K562 (cell line): ENCODE measurements around the gene CELF4.

Experiments
- BHLHE40 ChIP-seq: IDR thresholded peaks from 2 replicates; pipeline ENCODE4 v1.6.1; 2011; ENCODE audit warnings: low read length, improper control_type of control experiment
- BRCA1 ChIP-seq, 2 experiments: fragments of 450-650 bp in 1 of 2; sonication (generic) in 1 of 2; formaldehyde crosslinking in 1 of 2; IDR thresholded peaks; 2 replicates each; pipeline versions ENCODE4 v1.5.0 to v1.6.1; 2017 to 2020; ENCODE audit warnings: mild to moderate bottlenecking in 1 of 2, missing genetic modification reagents in 1 of 2
- CC2D1A ChIP-seq: fragments of 450-650 bp; IDR thresholded peaks from 2 replicates; pipeline ENCODE4 v1.6.1; 2017; ENCODE audit warnings: mild to moderate bottlenecking
- CSDE1 ChIP-seq, 2 experiments: fragments of 450-650 bp; IDR thresholded peaks; 2 replicates each; pipeline ENCODE4 v1.6.1; 2016; ENCODE audit warnings: mild to moderate bottlenecking in 1 of 2
- DACH1 ChIP-seq: fragments of 450-650 bp; IDR thresholded peaks from 2 replicates; pipeline ENCODE4 v1.6.1; 2018; ENCODE audit not compliant: partially characterized antibody
- E2F4 ChIP-seq: sonication (generic); formaldehyde crosslinking; IDR thresholded peaks from 2 replicates; pipeline ENCODE4 v1.8.0; 2022; ENCODE audit warnings: mild to moderate bottlenecking, low read depth, missing genetic modification reagents
- POLR2G ChIP-seq: fragments of 200-400 bp; formaldehyde crosslinking; IDR thresholded peaks from 2 replicates; pipeline ENCODE4 v1.6.1; 2017; ENCODE audit warnings: low read depth, mild to moderate bottlenecking, antibody characterized with exemption, low read length, moderate library complexity
- TRIM24 ChIP-seq, 2 experiments: fragments of 450-650 bp; IDR thresholded peaks; 2 replicates each; pipeline ENCODE4 v1.6.1; 2016
- XRCC5 ChIP-seq: fragments of 200-400 bp; formaldehyde crosslinking; IDR thresholded peaks from 2 replicates; pipeline ENCODE4 v1.6.1; 2017; ENCODE audit warnings: low read depth, mild to moderate bottlenecking, low read length
- ZBTB40 ChIP-seq, 2 experiments: fragments of 450-650 bp in 1 of 2; sonication (generic) in 1 of 2; formaldehyde crosslinking in 1 of 2; IDR thresholded peaks; 2 replicates each; pipeline versions ENCODE4 v1.7.1 to v1.9.0; 2016 to 2022; ENCODE audit warnings: inconsistent platforms in 1 of 2, mild to moderate bottlenecking in 1 of 2, missing genetic modification reagents in 1 of 2
- ZNF232 ChIP-seq: sonication (generic); formaldehyde crosslinking; IDR thresholded peaks from 2 replicates; pipeline ENCODE4 v1.8.0; 2022; ENCODE audit warnings: mild to moderate bottlenecking, missing genetic modification reagents
- ZSCAN29 ChIP-seq: fragments of 450-650 bp; IDR thresholded peaks from 2 replicates; pipeline ENCODE4 v1.6.1; 2017
- TF ChIP-seq, protein P1 (sequence below), 3 experiments: IDR thresholded peaks in 2 of 3; conservative IDR thresholded peaks in 1 of 3; 2 replicates each; pipeline ENCODE4 v1.5.1; 2011 to 2012; ENCODE audit warnings: low read length in 3 of 3, mild to moderate bottlenecking in 3 of 3, control low read depth in 2 of 3, improper control_type of control experiment in 1 of 3, inconsistent platforms in 1 of 3, low read depth in 1 of 3, mixed read lengths in 1 of 3, moderate library complexity in 1 of 3; ENCODE audit not compliant: insufficient read depth in 2 of 3

- TF ChIP-seq CSDE1 (IDR thresholded peaks at IDR 0.05), result no peak
- no peak for TF ChIP-seq E2F4 (CRISPR knock-in tag)
- no peak for TF ChIP-seq TRIM24 (IDR thresholded peaks at IDR 0.05)
- no peak for TF ChIP-seq ZSCAN29
- TF ChIP-seq BRCA1 (IDR thresholded peaks at IDR 0.05), result no peak
- no peak for TF ChIP-seq BRCA1 (CRISPR knock-in tag; IDR thresholded peaks at IDR 0.05)
- TF ChIP-seq, protein P1, sequence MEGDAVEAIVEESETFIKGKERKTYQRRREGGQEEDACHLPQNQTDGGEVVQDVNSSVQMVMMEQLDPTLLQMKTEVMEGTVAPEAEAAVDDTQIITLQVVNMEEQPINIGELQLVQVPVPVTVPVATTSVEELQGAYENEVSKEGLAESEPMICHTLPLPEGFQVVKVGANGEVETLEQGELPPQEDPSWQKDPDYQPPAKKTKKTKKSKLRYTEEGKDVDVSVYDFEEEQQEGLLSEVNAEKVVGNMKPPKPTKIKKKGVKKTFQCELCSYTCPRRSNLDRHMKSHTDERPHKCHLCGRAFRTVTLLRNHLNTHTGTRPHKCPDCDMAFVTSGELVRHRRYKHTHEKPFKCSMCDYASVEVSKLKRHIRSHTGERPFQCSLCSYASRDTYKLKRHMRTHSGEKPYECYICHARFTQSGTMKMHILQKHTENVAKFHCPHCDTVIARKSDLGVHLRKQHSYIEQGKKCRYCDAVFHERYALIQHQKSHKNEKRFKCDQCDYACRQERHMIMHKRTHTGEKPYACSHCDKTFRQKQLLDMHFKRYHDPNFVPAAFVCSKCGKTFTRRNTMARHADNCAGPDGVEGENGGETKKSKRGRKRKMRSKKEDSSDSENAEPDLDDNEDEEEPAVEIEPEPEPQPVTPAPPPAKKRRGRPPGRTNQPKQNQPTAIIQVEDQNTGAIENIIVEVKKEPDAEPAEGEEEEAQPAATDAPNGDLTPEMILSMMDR (IDR thresholded peaks at IDR 0.05 in 2 of 3, conservative IDR thresholded peaks at IDR 0.05 in 1 of 3; ENCODE audit: insufficient read depth in 2 of 3, low read depth in 1 of 3, low read length in 3 of 3), result no peak
- no peak for TF ChIP-seq DACH1
- TF ChIP-seq BHLHE40, result no peak
- TF ChIP-seq CC2D1A, result no peak
- no peak for TF ChIP-seq ZNF232 (CRISPR knock-in tag)
- no peak for TF ChIP-seq POLR2G
- TF ChIP-seq XRCC5, result no peak
- no peak for TF ChIP-seq ZBTB40 (IDR thresholded peaks at IDR 0.05)
- TF ChIP-seq ZBTB40 (CRISPR knock-in tag; IDR thresholded peaks at IDR 0.05), result no peak
These were observed 249.1 kb downstream of the CELF4 start for GRCh38 chr18:37316468-37316867.
